Mammary epithelial cell (primary cell): Measurements from ENCODE around the gene IRF4.

ENCODE experiments used
- CTCF ChIP-seq, 2 donors: IDR thresholded peaks in 1 of 2; conservative IDR thresholded peaks in 1 of 2; 2 replicates each; pipeline ENCODE4 v1.5.1; 2011 to 2012; ENCODE audit warnings: inconsistent platforms in 2 of 2, low read length in 2 of 2, mild to moderate bottlenecking in 2 of 2, control low read depth in 1 of 2, low read depth in 1 of 2; ENCODE audit not compliant: insufficient read depth in 1 of 2; ENCODE audit errors: extremely low read depth in 1 of 2
- EZH2 ChIP-seq: IDR thresholded peaks from 2 replicates; pipeline ENCODE4 v1.6.1; 2012; ENCODE audit warnings: low read length, inconsistent platforms, borderline replicate concordance

GRCh38 chr6:396126-396520 is 4.6 kb downstream of the IRF4 start:
- TF ChIP-seq CTCF (conservative IDR thresholded peaks at IDR 0.05 in 1 of 2, IDR thresholded peaks at IDR 0.05 in 1 of 2; ENCODE audit: extremely low read depth in 1 of 2, insufficient read depth in 1 of 2, low read depth in 1 of 2, low read length in 2 of 2), result no peak
- TF ChIP-seq EZH2, result no peak
